ENCODE results near the gene SNAPC4.

Gene SNAPC4

DNA sequence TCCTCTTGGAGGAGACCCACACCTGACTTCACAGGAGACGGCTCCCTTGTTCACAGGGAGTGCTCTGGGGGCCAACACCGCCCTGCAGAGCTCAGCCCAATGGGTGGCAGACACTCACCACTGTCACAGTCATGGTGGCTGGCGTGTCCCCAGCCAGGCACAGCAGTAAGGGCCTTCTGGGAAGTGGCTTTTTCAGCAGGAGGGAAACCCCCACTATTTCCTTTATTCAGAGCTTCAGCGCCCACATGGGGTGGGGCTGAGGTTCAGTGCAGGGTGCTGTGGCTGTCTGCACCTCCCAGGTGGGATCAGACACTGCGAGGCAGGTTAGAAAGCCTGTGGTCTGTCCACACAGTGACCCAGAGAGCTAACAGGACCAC, 3.6 kb upstream of the SNAPC4 start:
- Histone ChIP-seq H3K4me3 (ENCODE audit: low read length) (no peak overlapping the region), H3K36me3 (ENCODE audit: control insufficient read depth, low read length) (peaks cover 71% of the 10 kb centered on the region), H3K4me2 (ENCODE audit: low read length) (no peak overlapping the region), H3F3A (ENCODE audit: control insufficient read depth, insufficient read depth) (peaks cover 14% of the 10 kb centered on the region; the same call in 1 of the 2 replicates), H3K27me3 (ENCODE audit: control insufficient read depth, low read length) (no peaks in the 10 kb centered on the region), H4K20me1 (ENCODE audit: control insufficient read depth, insufficient read depth, low read depth, low read length) (no peaks in the 10 kb centered on the region; the same call in none of the 2 replicates), H3K79me2 (ENCODE audit: control insufficient read depth, low read length) (peaks cover 30% of the 10 kb centered on the region), H3K9me3 (ENCODE audit: control insufficient read depth, insufficient read depth, low read length) (no peaks in the 10 kb centered on the region), H3K9me2 (replicated peaks; ENCODE audit: control insufficient read depth, low read length) (no peaks in the 10 kb centered on the region), H3K27ac (ENCODE audit: low read depth, low read length) (no peak overlapping the region), H3K4me1 (ENCODE audit: control insufficient read depth, low read length) (peaks cover 22% of the 10 kb centered on the region)
- TF ChIP-seq, protein P1, sequence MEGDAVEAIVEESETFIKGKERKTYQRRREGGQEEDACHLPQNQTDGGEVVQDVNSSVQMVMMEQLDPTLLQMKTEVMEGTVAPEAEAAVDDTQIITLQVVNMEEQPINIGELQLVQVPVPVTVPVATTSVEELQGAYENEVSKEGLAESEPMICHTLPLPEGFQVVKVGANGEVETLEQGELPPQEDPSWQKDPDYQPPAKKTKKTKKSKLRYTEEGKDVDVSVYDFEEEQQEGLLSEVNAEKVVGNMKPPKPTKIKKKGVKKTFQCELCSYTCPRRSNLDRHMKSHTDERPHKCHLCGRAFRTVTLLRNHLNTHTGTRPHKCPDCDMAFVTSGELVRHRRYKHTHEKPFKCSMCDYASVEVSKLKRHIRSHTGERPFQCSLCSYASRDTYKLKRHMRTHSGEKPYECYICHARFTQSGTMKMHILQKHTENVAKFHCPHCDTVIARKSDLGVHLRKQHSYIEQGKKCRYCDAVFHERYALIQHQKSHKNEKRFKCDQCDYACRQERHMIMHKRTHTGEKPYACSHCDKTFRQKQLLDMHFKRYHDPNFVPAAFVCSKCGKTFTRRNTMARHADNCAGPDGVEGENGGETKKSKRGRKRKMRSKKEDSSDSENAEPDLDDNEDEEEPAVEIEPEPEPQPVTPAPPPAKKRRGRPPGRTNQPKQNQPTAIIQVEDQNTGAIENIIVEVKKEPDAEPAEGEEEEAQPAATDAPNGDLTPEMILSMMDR (IDR thresholded peaks at IDR 0.05; ENCODE audit: low read depth, low read length, poor library complexity, severe bottlenecking) = no peak
- TF ChIP-seq EZH2phosphoT487 (IDR thresholded peaks at IDR 0.05; ENCODE audit: borderline replicate concordance, low read length) = no peak

DNA sequence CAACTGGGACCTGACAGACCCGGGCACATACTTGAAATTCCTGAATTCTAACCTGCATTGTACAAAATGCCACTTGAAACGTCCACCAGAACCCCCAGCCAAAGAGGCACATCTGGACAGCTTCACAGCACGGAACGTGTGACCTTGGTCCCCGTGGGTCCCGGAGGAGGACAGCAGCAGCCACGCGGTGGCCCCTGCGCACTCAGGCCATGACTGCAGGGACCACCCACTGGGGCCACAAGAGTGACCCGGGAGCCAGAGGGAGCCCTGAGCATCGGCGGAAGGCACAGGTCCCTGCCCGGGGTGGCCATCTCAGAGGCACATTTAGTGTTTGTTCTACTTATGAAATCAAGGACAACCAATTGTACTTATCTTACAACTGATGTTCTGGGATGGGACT, 2.1 kb upstream of the SNAPC4 start:
- H3K4me2 ChIP-seq (ENCODE audit: low read length) = no peak overlapping the region
- H3K4me1 ChIP-seq (ENCODE audit: control insufficient read depth, low read length) = peaks cover 19% of the 10 kb centered on the region
- no peak overlapping the region for H3K27ac ChIP-seq (ENCODE audit: low read depth, low read length)
- H3K9me2 ChIP-seq (replicated peaks; ENCODE audit: control insufficient read depth, low read length) = no peaks in the 10 kb centered on the region
- H3F3A ChIP-seq (ENCODE audit: control insufficient read depth, insufficient read depth) = peaks cover 14% of the 10 kb centered on the region; the same call in 1 of the 2 replicates
- no peaks in the 10 kb centered on the region for H3K9me3 ChIP-seq (ENCODE audit: control insufficient read depth, insufficient read depth, low read length)
- TF ChIP-seq, protein P1 (IDR thresholded peaks at IDR 0.05; ENCODE audit: low read depth, low read length, poor library complexity, severe bottlenecking) = no peak
- TF ChIP-seq EZH2phosphoT487 (IDR thresholded peaks at IDR 0.05; ENCODE audit: borderline replicate concordance, low read length) = no peak
- peaks cover 69% of the 10 kb centered on the region for H3K36me3 ChIP-seq (ENCODE audit: control insufficient read depth, low read length)
- no peaks in the 10 kb centered on the region; the same call in none of the 2 replicates for H4K20me1 ChIP-seq (ENCODE audit: control insufficient read depth, insufficient read depth, low read depth, low read length)
- peaks cover 29% of the 10 kb centered on the region for H3K79me2 ChIP-seq (ENCODE audit: control insufficient read depth, low read length)
- H3K27me3 ChIP-seq (ENCODE audit: control insufficient read depth, low read length) = no peaks in the 10 kb centered on the region
- H3K4me3 ChIP-seq (ENCODE audit: low read length) = no peak overlapping the region

DNA sequence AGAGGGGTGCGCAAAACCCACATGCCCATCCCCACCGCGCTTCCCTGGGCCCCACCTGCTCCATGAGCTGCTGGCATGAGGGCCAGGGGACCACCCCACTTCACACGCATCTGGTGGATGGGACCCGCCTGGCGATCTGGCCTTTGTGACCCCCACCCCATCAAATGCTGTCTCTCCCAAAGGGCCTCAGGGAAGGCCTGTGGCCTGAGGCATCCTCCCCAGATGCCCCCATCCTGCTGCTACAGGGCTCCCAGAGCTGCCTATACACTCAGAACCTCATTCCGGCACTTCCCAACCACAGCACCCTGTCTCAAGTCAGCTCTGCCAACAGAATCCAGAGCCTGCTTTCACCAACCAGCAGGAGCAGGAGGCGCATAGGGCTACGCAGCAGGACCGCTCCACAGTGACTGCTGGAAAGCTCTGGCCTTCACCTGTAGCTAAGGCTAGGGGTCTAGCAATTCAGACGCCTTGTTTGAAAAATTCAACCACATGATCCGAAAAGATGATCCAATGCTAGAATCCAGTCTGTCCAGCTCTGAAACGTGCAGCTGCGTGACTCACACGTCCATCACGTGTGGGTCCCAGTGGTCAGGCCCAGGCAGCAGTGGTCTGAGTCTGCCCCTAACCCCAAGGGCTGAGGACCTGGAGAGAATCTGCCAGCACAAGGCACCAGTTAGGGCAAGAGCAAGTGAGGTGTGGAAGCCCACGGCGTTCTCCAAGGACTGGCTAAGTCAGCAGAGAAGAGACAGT, 1.4 kb upstream of the SNAPC4 start:
- Histone ChIP-seq H3F3A (ENCODE audit: control insufficient read depth, insufficient read depth) (peaks cover 14% of the 10 kb centered on the region; the same call in 1 of the 2 replicates), H3K27me3 (ENCODE audit: control insufficient read depth, low read length) (no peaks in the 10 kb centered on the region), H3K27ac (ENCODE audit: low read depth, low read length) (no peak overlapping the region), H3K79me2 (ENCODE audit: control insufficient read depth, low read length) (peaks cover 34% of the 10 kb centered on the region), H3K9me3 (ENCODE audit: control insufficient read depth, insufficient read depth, low read length) (no peaks in the 10 kb centered on the region), H3K4me1 (ENCODE audit: control insufficient read depth, low read length) (peaks cover 19% of the 10 kb centered on the region), H3K4me3 (ENCODE audit: low read length) (no peak overlapping the region), H3K9me2 (replicated peaks; ENCODE audit: control insufficient read depth, low read length) (no peaks in the 10 kb centered on the region), H3K4me2 (ENCODE audit: low read length) (no peak overlapping the region), H4K20me1 (ENCODE audit: control insufficient read depth, insufficient read depth, low read depth, low read length) (no peaks in the 10 kb centered on the region; the same call in none of the 2 replicates), H3K36me3 (ENCODE audit: control insufficient read depth, low read length) (peaks cover 71% of the 10 kb centered on the region)
- TF ChIP-seq EZH2phosphoT487 (IDR thresholded peaks at IDR 0.05; ENCODE audit: borderline replicate concordance, low read length) = no peak
- TF ChIP-seq, protein P1 (IDR thresholded peaks at IDR 0.05; ENCODE audit: low read depth, low read length, poor library complexity, severe bottlenecking) = no peak

Measured in DOHH2 (cell line).